GM19372 (cell line): Measurements from ENCODE around the gene MVK.

ENCODE experiments used
- ATAC-seq: cut with Tn5 transposase; IDR thresholded peaks from one replicate; pipeline ENCODE4 v1.9.1; 2021; ENCODE audit warnings: mild to moderate bottlenecking, low read depth, moderate library complexity; ENCODE audit not compliant: unreplicated experiment

MVK gene

DNA sequence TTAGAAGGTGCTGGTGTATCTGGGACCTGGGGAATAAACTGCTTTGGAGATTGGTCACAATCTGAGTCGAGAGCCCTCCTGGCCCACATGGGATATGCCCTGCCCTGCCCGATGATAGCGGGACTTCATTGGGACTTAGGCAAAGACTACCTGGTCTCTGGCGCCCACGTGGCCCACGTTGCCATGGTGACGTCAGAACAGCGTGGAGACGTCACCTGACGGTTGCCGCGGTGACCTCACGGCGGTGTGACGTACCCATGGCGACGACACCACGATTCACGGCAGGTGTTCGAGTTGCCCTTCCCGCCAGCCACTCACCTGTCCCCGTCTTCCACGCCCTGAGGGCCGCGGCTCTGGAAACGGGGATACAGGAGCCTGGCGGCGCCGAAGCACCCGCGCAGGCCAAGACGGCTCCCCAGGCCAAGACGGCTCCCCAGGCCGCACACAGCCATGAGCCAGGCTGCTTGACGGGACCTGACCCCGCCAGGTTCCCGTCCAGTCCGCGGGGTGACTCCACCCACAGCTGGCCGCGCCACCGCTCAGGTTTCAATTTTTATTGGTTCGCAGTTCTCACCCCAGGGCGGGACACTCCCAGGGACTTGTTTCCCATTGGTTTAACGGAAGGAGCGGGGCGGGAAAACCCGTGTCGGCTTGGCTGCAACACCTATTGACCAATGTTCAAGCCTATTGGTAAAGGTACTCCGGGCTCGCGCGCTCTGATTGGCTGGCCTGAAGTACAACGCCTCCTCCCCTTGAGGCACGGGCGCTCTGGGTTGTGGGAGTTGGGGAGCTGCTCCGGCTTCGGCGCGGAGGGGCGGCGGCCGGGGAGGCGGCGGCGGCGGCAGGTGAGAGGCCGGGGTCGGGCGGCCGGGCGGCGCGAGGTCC lies at the start of gene MVK, which contains the start of gene MMAB:
MVK (plus strand) TSS at position 766 of the 885 bp plus-strand sequence. CDS start 1,029 bp downstream, outside the sequence.
MMAB (minus strand) TSS at position 476 of the 885 bp plus-strand sequence; CDS start at position 452, 24 bp downstream.
- peak; percentile 93 for ATAC-seq

DNA sequence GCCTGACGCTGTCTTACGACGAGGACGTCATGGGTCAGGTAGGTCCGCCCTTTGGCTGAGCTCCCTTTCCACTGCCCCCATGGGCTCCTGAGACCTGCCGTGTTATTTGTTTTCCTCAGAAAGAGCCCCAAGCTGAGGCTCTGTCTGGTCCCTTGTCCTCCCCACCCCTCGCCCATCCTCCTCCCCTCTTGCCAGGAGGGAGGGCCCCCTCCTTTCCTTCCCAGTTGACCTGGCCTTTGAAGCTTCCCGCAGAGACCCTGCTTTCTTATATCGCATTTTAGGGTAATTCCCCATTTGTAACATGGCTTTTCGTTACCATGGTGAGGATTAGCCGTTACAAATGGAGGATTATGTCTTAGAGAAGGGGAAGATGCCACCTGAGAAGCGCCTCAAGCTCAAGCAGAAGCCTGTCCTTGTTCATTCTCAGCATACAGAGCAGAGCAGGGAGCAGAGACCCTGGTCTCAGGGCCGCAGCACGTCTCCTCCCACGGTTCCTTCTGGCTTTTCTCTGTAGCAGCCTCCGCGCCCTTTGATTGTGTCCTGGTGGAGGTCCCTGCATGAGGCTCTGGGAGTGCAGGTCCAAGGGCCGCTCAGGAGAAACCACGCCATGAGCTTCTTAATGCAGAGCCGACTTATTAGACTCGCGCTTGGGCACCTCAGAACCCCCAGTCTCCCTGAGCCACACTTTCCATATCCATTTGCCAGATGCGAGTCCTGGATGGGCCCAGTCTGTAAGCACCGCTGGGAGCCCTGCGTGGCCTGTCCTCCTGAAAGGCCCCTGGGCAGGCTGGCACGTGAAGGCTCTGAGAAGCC lies 48.9 kb upstream of the MVK start:
- no peak for ATAC-seq

DNA sequence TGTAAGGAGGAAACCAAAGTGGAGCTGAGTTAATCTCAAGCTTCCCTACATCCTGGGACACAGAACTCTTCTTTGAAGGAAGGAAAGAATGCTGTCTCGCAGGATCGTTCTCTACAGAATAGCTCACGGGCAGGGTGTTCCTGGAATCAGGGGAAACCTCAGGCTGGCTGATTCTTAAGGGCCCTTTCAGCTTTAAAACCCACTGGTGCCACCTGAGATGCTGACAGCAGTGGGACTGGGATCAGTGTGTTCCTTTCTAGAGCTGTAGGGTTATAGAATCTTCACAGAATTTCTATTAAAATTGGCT lies 48.4 kb upstream of the MVK start:
- ATAC-seq: no peak

DNA sequence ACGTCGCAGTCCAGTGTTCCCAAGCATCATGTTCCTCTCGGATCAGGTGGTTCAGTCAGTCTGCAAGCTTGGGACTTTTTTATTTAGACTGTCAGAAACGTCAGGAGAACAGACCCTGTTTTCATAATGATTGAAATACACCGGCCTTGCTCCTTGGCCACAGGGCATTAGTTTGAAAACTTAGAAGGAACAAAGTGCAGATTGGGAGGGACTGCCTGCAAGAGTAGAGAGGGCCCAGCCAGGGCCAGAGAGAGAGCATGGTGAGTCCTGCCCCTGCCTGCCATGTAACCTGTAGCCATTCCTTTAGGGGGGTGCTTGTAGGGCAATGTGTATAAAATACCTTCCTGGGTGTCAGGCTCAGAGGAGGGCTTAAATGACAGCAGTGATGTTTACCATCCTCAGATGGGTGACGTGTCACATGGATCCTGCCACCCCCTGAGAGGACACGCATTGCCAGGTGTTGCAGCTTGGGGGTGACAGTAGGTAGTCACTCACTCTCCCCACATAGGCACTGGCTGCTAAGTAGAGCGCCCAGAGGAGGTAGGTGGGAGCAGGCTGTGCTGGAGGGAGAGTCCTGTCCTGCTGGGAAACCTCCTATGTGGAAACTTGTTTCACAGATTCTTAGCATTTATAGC lies 46.0 kb upstream of the MVK start:
- ATAC-seq: no peak

DNA sequence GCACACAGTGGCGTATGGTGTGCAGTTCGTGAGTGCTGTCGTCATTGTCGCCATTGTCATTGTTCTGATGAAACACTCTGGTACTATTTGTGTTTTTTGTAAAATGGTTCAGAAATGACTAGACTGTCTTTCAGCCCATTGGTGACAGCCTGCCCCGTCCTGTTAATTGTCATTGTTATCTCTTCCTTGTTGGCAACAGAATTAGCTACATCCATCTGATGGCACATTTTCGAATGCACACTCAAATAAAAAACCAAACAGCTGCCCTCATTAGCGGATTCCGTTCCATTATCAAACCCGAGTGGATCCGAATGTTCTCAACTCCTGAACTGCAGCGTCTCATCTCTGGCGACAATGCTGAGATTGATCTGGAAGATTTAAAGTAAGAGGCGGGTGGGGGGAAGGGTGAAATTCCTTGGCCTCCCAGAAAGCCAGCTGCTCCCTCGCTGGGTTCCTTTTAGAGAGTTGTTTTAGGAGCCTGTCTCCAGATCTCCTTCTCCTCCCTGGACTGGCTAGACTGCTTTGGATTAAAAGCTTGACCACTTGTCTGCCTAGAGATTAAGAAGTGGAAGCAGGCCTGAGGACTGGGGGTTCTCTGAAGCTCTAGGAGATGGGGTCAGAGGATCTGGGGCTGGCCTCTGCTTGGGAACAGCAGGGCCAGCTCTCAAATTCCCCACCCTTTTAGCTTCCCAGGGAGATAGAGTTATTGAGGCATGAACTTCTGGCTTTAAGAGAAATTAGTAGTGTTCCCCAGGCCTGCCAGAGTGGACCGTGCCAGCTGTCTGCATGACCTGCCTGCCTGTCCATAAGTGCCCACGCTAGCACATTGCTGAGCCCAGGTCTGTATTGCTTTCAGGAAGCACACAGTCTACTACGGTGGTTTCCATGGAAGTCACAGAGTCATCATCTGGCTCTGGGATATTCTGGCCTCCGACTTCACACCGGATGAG lies 43.6 kb upstream of the MVK start:
- ATAC-seq: no peak

DNA sequence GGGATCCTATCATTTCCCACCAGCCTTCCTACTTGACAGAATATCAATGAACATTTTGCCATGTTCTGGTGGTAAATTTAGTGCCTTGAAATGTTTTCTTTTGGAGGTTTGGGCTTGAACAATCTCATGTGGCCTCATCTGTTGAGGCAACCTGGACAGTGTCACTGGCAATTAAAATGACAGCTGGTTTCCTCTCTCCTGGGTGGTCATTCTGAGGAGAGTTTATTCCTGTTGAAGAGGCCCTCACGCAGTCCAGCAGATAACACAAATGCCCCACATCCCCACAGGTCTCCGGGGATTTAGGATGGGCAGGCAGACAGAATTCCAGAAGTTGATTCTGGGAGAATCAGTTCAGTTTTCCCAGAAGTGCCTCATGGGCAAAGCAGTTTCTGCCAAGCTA lies 42.2 kb upstream of the MVK start:
- no peak for ATAC-seq

DNA sequence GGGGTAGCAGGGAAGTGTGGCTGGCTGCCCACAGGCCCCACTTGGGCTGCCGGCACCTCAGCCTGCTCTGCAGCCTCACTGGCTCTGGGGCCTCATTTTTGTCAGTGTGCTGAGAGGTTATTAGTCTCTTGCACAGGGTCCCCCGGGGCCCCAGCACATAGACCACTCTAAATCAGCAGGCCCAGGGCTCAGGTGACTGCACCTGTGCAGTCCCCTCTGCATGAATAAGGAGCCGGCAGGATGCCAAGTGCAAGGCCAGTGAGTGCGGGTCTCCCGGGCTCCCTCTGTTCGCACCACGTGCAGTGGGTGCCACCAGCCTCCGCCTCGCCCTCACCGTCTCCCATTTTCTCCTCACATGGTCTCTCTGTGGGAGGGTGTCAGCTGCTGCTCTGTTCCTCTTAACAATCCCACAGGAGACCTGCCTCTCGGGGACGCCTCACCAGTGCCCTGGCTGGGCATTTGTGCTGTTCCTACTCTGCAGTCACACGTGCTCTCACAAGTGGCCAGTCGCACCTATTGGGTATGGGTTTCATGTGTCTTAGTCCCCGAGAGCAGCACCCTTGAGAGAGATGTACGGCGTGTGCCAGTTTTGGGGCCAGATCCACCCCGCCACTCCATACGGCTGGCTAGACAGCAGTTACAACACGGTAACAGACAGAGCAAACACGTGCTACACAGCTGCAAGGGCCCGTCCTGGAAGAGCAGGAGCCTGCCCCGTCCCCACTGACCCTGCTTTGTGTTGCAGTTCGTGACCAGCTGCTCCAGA lies 40.7 kb upstream of the MVK start:
- ATAC-seq: no peak

DNA sequence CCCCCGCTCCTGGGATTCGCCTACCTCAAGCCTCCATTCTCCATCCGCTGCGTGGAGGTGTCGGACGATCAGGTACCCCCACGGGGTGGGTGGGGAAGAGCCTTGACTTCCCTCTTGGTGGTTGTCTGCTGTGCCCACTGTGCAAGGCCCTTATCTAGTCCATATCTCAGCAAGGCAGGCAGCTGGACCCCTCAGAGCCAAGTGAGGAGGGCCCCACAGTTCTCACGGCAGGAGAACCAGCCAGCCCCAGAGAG lies 40.2 kb upstream of the MVK start:
- no peak for ATAC-seq

DNA sequence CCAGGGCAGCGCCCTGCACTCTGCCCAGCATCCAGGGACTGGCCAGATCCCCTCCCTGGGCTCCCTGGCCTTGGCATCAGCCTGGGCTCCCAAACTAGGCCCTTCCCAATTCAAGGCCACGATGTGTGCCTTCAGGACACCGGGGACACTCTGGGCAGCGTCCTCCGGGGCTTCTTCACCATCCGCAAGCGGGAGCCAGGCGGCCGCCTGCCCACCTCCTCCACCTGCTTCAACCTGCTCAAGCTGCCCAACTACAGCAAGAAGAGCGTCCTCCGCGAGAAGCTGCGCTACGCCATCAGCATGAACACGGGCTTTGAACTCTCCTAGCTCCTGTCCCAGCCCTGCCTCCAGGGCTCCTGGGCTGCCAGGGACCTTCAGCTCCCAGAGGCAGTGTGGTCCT lies 39.1 kb upstream of the MVK start:
- no peak for ATAC-seq

DNA sequence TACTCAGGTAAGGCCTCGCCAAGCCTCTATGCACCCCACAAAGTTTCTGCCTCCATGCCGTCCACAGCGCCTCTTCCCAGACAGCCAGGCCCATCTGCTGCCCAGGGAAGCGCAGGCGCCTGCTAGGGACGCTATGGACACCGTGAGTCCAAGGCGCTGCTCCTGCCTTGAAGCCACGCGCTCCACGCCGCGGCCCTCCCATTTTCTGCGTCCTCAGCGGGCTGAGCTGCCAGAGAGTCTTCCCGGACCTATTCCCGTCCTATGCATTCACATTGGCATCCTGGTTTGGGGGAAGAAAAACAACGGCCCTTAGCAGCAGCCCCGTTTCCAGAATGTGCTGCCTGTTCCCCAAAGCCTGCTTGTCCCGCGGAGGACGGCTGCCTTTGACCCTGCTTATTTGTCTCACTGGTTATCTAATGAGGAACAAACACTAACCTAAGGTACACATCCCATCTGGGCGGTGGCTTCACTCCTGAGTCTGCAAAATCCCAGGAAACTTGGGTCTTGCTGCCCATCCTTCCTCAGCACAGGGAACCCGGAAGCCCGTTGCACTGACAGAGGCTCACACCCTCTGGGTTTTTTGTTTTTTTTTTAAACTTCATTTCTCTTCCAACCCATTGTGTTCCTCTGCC lies 38.2 kb upstream of the MVK start:
- ATAC-seq: no peak

DNA sequence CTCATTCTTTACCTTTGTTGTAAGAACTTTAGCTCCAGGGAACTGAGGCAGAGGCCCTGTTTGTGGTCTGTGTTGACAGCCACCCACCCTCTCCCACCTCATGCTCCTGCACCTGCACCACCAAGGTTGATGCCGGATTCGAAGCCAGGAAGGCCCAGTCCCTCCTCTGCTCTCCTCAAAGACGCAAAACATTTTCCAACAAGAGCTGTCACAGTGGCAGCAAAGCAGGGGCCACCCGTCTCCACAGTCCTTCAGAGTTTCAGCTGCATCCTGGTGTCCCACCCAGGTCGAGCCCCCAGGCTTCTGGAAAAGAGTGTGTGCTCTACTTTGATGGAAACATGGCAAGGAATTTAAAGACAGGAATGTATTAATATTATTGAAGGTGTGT lies 37.7 kb upstream of the MVK start:
- no peak for ATAC-seq

DNA sequence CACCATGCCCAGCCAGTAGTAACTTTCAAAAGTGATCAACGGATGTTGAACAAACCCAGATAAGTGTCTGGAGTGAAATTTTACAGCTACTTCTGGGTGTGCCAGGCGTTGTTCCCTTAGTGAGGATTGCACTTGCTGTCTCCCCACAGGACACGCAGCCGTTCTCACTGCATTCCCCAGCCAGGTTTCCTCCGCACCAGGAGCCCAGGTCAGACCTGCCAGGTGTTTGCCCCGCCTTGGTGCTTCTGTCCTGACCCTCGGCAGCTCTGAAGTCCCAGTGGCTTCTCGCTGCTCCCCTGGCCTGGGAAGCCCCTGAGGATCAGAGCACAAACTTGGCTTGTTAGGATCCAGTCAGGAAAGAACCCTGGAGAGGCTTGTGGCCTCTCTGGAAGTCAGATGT lies 36.5 kb upstream of the MVK start:
- no peak for ATAC-seq

DNA sequence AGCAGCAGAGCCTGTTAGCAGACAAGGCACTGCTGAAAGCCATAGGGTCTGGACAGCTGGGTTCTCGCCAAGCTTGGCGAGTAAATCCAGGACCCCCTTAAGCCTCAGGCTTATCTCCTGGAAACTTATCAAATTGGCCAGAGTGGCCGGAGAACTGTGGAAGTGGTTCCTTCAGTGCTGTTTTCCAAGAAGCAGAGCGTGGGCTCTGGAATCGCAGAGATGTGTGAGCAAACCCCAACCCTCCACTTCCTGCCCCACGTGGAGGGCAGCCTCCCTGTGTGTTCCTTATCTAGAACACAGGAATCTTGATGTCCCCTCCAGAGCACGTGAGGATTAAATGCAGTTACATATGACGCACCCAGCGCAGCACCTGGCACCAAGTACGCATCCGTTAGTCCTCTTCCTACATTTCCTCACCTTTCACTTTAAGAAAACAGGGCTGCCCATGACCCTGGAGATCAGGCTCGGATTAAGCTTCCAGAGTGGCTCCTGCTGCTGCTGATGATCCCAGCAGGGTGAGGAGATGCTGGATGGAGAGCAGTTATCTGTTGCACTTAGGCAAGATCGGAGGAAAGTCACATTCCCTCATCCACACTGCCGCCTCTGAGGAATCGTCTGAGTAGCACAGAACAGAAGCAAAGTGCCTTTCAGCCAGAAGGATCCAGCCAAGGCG lies 35.3 kb upstream of the MVK start:
- ATAC-seq: no peak

DNA sequence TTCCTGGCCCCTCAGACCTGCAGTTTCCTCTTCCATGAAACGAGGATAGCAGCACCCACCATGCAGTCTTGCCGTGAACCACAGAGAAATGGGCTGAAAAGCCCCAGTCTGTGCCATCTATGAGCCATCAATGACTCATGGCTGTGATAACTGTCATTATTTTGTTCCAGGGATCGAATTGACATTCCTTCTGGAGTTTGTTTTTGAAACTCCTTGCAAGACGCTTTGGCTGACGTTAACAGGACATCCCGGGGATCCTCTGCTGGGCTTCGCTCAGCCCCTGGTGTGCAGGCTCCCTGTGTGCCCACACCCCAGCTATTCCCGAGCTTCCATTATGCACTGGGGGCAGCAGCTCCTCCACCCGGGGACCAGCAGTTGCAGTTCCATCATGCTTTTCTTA lies 34.1 kb upstream of the MVK start:
- ATAC-seq: no peak

DNA sequence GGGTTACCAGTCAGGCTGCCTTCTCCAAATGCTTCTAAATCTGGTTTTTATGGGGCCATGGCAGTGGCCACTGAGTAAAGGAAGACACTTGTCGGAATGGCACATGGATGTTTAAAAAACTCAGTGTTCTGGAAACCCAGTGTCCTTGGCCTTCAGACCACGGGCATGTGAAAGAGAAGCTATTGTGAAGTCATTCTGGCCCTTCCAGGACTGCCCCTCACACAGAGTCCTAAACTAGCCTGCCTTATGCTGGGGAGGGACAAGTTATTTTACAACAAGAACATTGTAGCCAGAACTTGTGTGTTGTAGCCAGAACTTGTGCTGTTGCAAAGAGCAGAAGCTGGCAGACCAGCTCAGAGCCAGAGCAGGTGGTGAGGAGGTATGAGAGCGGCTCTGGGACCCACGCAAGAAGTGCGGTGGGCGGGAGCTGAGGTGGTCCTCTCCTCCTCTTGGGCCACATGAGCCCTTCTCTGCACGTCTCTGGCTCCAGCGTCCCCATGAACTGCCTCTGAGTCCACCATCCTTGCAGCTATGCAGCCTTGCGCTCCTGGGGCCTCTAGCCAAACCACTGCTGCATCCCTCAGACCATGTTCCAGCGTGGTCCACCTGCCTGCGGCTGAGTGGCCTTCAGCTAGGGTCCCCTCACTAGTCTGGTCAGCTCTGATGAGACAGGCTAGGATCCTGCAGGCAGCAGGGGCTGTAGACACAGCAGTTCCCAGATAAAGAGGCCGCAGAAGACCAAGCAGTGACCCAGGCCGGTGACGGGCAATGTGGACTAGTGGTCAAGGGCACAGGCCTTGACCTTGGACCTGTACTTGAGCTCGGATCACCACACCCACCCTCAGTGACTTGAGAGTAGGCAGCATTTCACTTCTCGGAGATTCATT lies 32.8 kb upstream of the MVK start:
- ATAC-seq: no peak

DNA sequence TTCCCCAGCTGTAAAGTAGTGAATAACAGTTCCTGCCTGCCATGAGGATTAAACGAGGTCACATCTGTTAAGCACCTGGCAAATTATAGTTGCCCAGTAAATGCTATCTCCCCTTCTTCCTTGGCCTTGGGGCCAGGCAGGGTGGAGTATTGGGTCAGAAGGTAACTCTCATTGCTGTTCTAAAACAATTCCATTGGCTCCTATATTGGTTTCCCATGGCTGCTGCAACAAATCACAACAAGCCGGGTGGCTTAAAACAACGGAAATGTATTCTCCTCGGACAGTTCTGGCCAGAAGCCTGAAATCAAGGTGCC lies 32.2 kb upstream of the MVK start:
- no peak for ATAC-seq

DNA sequence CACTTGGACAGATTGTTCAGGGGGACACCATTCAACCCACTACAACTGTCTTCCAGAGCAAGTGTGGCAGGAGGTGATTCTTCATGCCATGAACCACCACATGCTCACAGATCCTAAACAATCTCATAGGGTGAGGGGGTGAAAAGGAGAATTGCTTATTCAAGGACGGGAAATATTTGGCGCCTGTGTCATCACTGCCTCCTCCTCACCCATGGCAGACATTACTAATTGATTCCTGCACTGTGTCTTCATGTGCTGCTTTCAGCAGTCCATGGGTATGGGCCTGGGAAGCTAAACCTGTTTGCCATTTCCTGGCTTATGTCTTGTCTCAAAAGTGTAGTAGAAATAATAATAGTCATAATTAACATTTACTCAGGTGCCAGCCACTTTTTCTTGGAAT lies 31.6 kb upstream of the MVK start:
- ATAC-seq: no peak

DNA sequence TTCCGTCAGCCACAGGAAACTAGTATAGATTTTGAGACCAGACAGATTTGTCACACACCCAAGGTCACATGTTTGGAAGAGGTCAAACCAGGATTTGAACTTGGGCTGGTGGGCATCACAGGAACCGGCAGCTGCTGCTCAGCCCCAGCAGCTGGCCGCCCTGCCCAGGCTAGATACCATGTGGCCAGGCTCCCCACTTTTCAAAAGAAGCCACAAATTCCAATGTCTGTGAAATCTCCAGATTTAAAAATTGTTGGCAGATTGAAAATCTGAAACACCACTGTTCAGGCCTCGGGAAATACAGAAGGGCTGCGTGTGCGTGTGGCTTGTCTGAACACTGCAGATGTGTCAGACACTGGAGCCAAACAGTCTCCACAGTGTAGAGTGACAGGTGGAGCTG lies 30.7 kb upstream of the MVK start:
- no peak for ATAC-seq
